MCF 10A (cell line): ENCODE results near the gene PLA1A. TPM values are rescaled to one million over a fixed set of nuclear protein-coding genes. Genes with fewer than 3 reads are reported as not detected.

Source experiments
- BruUV-seq: library from RNA; stranded (reverse); fragments of 400-500 nt; replicated peaks from 2 replicates; lab custom pipeline; 2021; lab: Mats Ljungman, UMichigan
- CTCF ChIA-PET: fragments of 300-600 bp; sonication (Branson Sonifier 250); formaldehyde crosslinking; extraction: SDS; loops from one replicate; lab custom pipeline; 2021; ENCODE audit warnings: antibody characterized with exemption, inconsistent platforms; lab: Yijun Ruan, JAX
- POLR2A ChIA-PET: fragments of 300-600, 350-650 bp; sonication (Branson Sonifier 250); formaldehyde crosslinking; extraction: SDS; loops from one replicate; lab custom pipeline; 2020; ENCODE audit warnings: antibody characterized with exemption, inconsistent platforms; lab: Yijun Ruan, JAX
- DNase-seq: peaks from one replicate; pipeline ENCODE4 v3.0.0-alpha.2; 2018; ENCODE audit not compliant: unreplicated experiment
- H3K27ac Mint-ChIP-seq: one replicate; pipeline ENCODE4 v1.8.0; 2022; ENCODE audit warnings: mild to moderate bottlenecking, low read depth, mixed read lengths; ENCODE audit not compliant: unreplicated experiment
- H3K27me3 Mint-ChIP-seq: one replicate; pipeline ENCODE4 v1.8.0; 2022; ENCODE audit warnings: mixed read lengths; ENCODE audit not compliant: insufficient read depth, unreplicated experiment
- H3K36me3 Mint-ChIP-seq: one replicate; pipeline ENCODE4 v1.8.0; 2022; ENCODE audit warnings: mild to moderate bottlenecking, moderate library complexity, mixed read lengths; ENCODE audit not compliant: insufficient read depth, unreplicated experiment
- H3K4me1 Mint-ChIP-seq: one replicate; pipeline ENCODE4 v1.8.0; 2022; ENCODE audit warnings: mixed read lengths; ENCODE audit not compliant: insufficient read depth, unreplicated experiment
- H3K4me3 Mint-ChIP-seq: one replicate; pipeline ENCODE4 v1.8.0; 2022; ENCODE audit warnings: mild to moderate bottlenecking, moderate library complexity, mixed read lengths; ENCODE audit not compliant: unreplicated experiment
- H3K9me3 Mint-ChIP-seq: one replicate; pipeline ENCODE4 v1.8.0; 2022; ENCODE audit warnings: mixed read lengths; ENCODE audit not compliant: unreplicated experiment
- intact Hi-C: fragments of 100-400 bp; cut with micrococcal nuclease; formaldehyde crosslinking; loops from 2 replicates; pipeline ENCODE4 v1.14.1; 2022
- total RNA-seq: library from RNA; stranded (reverse); gene quantifications from 2 replicates; pipeline ENCODE4 v1.2.3, GENCODE V29; 2022
- TF ChIP-seq, protein P1 (sequence below): fragments of 200-600 bp; IDR thresholded peaks from one replicate; pipeline ENCODE4 v1.8.0; 2022; ENCODE audit warnings: antibody characterized with exemption, mild to moderate bottlenecking; ENCODE audit not compliant: unreplicated experiment

The PLA1A gene
- total RNA-seq, 1 experiment from 2014 or later, result not detected

DNA sequence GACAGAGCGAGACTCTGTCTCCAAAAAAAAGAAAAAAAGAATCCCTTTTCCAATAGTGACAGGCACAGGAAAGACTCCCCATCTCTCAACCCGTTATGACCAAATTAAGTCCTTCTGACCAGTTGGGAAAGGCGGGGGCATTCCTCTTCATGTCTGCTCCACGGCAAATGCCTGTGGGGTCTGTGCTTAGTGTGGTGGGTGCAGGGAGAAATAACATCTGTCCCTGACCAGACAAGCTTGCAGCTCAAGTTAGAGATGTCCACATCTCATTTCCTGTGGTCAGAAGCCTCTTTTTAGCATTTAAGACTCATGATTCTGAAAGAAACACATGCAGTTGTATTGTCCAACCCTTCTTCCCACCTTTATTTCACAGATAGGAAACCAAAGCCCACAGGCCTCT lies 16.2 kb downstream of the PLA1A start:
- Mint-ChIP-seq H3K9me3 (no peaks in the 10 kb centered on the region), H3K27me3 (peaks cover 3% of the 10 kb centered on the region), H3K4me1 (peaks cover 1% of the 10 kb centered on the region), H3K4me3 (no peak overlapping the region), H3K27ac (no peak overlapping the region), H3K36me3 (no peaks in the 10 kb centered on the region)
- BruUV-seq, result no TSS peak
- ChIA-PET CTCF (no interaction called here), POLR2A (interaction anchor here (1.2 kb wide), 1 partner anchor 429 kb away, joined by 3 read pairs; no protein-coding TSS in a partner anchor)
- TF ChIP-seq, protein P1, sequence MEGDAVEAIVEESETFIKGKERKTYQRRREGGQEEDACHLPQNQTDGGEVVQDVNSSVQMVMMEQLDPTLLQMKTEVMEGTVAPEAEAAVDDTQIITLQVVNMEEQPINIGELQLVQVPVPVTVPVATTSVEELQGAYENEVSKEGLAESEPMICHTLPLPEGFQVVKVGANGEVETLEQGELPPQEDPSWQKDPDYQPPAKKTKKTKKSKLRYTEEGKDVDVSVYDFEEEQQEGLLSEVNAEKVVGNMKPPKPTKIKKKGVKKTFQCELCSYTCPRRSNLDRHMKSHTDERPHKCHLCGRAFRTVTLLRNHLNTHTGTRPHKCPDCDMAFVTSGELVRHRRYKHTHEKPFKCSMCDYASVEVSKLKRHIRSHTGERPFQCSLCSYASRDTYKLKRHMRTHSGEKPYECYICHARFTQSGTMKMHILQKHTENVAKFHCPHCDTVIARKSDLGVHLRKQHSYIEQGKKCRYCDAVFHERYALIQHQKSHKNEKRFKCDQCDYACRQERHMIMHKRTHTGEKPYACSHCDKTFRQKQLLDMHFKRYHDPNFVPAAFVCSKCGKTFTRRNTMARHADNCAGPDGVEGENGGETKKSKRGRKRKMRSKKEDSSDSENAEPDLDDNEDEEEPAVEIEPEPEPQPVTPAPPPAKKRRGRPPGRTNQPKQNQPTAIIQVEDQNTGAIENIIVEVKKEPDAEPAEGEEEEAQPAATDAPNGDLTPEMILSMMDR, result no peak
- intact Hi-C loops, result no loop called here
- no peak for DNase-seq

DNA sequence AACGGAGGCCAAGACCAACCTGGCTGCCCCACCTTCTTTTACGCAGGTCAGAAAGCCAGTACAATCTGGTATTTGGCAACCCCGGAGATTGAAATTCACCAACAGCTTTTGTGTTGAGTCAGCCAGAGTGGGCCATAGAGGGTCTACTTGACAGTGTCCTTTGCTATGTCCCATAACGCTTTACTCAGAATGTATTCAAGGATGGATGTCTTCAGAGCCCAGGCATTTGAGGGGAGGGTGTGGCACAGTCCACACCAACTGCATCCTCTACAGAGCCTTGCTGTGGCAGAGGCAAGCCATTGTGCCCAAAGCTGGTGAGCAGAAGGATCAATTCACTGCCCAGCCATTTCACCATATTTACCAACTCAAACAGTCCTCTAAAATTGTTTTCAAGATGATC lies 18.4 kb downstream of the PLA1A start:
- Mint-ChIP-seq H3K27ac (no peak overlapping the region), H3K4me3 (no peak overlapping the region), H3K4me1 (peaks cover 5% of the 10 kb centered on the region), H3K9me3 (no peaks in the 10 kb centered on the region), H3K36me3 (no peaks in the 10 kb centered on the region), H3K27me3 (no peaks in the 10 kb centered on the region)
- ChIA-PET POLR2A (no interaction called here), CTCF (no interaction called here)
- TF ChIP-seq, protein P1, result no peak
- DNase-seq, result no peak
- BruUV-seq, result no TSS peak
- intact Hi-C loops, result no loop called here

DNA sequence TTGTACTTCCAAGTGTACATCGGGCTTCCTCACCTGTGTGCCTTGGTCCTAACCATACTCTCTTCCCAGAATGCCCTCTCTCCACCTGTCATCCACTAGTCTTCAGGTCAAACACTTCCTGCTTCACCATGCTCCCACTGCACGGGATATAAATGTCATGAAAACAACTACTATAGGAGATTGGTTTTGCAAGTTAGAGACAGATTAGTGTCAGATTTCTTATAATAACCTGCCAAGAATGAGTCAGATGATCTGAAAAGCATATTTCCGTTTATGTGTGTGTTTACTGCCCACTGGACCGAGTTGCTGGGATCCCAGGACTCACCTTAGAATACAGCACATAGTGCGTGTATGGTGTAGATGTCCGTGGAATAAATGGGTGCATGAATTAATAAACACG lies 21.4 kb downstream of the PLA1A start:
- Mint-ChIP-seq H3K9me3 (peaks cover 8% of the 10 kb centered on the region), H3K27ac (no peak overlapping the region), H3K36me3 (no peaks in the 10 kb centered on the region), H3K4me1 (peaks cover 5% of the 10 kb centered on the region), H3K4me3 (no peak overlapping the region), H3K27me3 (no peaks in the 10 kb centered on the region)
- peak; percentile 18 for DNase-seq
- BruUV-seq, result no TSS peak
- intact Hi-C loops, result no loop called here
- POLR2A ChIA-PET, result interaction anchor here (1.3 kb wide), 1 partner anchor 19 kb away, joined by 3 read pairs; no protein-coding TSS in a partner anchor
- TF ChIP-seq, protein P1, result no peak
- CTCF ChIA-PET, result no interaction called here

DNA sequence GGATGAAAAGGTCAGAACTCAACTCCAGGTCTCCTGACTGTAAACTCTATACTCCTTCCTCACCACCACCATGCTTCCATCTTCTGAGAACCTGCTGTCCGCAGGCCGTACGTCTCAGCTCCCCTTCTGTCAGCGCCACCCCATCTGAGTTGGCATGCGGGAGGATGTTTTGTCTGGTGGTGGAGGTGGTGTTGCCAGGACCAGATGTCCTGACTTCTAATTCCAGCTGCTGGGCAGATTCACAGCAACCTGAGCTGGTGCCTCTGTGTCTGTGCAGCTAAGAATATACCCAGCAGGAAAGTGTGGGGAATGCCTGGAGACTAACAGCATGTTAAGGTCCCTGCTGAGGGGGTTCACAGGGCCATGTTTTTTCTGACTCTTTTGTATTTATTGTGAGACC lies 23.2 kb downstream of the PLA1A start:
- BruUV-seq, result no TSS peak
- Mint-ChIP-seq H3K9me3 (peaks cover 8% of the 10 kb centered on the region), H3K36me3 (no peaks in the 10 kb centered on the region), H3K27me3 (peaks cover 9% of the 10 kb centered on the region), H3K27ac (no peak overlapping the region), H3K4me1 (peaks cover 5% of the 10 kb centered on the region), H3K4me3 (no peak overlapping the region)
- POLR2A ChIA-PET, result interaction anchor here (0.9 kb wide), 1 partner anchor 17 kb away, joined by 3 read pairs; no protein-coding TSS in a partner anchor
- intact Hi-C loops, result no loop called here
- DNase-seq, result no peak
- TF ChIP-seq, protein P1, result no peak
- CTCF ChIA-PET, result interaction anchor here (0.6 kb wide), 1 partner anchor 56 kb away, joined by 3 read pairs; the partner anchor contains the start of gene COX17
